Lower leg skin (tissue), 3 donors: ENCODE results near the gene PRR35.

ENCODE experiments used
- POLR2A ChIP-seq, 2 donors: fragments of 450-650 bp; IDR thresholded peaks; one replicate each; pipeline ENCODE4 v1.6.1; 2016 to 2017; ENCODE audit warnings: antibody characterized with exemption in 2 of 2, mild to moderate bottlenecking in 1 of 2, moderate library complexity in 1 of 2
- TF ChIP-seq, protein P1 (sequence below), 3 donors: fragments of 450-650 bp; IDR thresholded peaks; one replicate each; pipeline ENCODE4 v1.5.1; 2016; ENCODE audit warnings: antibody characterized with exemption in 3 of 3, mild to moderate bottlenecking in 3 of 3, moderate library complexity in 2 of 3

DNA sequence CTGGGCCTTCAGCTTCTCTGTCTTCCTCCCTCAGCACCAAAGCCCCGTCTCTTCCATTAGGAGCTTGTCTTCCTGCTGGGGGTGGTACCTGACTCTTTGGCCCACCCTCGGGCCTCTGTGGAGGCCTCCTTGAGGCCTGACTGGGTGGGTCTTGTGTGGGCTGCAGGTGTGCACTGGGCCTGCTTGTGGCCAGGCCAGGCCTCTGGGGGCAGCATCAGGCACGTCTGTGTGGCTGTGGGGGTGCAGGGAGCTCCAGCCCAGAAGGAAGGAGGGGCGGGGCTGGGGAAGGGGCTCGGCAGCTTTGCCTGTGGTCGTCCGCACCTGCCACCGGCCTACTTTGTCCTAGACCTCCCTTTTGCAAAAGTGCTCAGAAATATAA is 16.6 kb downstream of the PRR35 start:
- TF ChIP-seq, protein P1, sequence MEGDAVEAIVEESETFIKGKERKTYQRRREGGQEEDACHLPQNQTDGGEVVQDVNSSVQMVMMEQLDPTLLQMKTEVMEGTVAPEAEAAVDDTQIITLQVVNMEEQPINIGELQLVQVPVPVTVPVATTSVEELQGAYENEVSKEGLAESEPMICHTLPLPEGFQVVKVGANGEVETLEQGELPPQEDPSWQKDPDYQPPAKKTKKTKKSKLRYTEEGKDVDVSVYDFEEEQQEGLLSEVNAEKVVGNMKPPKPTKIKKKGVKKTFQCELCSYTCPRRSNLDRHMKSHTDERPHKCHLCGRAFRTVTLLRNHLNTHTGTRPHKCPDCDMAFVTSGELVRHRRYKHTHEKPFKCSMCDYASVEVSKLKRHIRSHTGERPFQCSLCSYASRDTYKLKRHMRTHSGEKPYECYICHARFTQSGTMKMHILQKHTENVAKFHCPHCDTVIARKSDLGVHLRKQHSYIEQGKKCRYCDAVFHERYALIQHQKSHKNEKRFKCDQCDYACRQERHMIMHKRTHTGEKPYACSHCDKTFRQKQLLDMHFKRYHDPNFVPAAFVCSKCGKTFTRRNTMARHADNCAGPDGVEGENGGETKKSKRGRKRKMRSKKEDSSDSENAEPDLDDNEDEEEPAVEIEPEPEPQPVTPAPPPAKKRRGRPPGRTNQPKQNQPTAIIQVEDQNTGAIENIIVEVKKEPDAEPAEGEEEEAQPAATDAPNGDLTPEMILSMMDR (IDR thresholded peaks at IDR 0.05): no peak
- TF ChIP-seq POLR2A (IDR thresholded peaks at IDR 0.05): no peak
